Measurements from ENCODE around the gene TMEM59.

The TMEM59 gene

GRCh38 chr1:54080598-54081049 lies 27.6 kb upstream of the TMEM59 start:
- DNase-seq (ENCODE audit: low spot score), result no peak
- Histone ChIP-seq H3K27ac (no peak overlapping the region), H3K4me3 (no peak overlapping the region)
- TF ChIP-seq CTCF (IDR thresholded peaks at IDR 0.05), result no peak

DNA sequence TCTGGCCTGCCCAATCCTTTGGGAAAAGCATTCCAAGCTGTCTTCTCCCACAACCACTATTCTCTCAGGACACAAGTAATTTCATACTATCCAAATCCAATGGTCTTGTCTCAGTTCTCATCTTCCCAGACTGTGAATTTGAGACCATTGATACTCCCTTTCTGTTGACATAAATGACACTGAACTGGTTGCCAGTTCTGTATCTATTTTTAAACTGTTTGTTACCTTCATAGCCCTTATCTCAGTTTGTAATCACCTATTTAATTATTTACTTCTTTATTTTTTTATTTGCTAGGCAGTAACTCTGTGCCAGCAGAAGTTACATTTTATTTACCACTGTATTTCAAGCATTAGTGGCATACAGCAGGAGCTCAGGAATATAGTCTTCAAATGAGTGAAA lies 24.4 kb upstream of the TMEM59 start:
- H3K4me3 ChIP-seq, result no peak overlapping the region
- no peak for DNase-seq (ENCODE audit: low spot score)
- TF ChIP-seq CTCF (IDR thresholded peaks at IDR 0.05), result no peak

GRCh38 chr1:54070171-54070837 lies 17.3 kb upstream of the TMEM59 start:
- no peak overlapping the region for H3K27ac ChIP-seq
- no peak for DNase-seq (ENCODE audit: low spot score)
- peak; percentile 49 for TF ChIP-seq CTCF (IDR thresholded peaks at IDR 0.05)

More for the DNA sequence above, 24.4 kb upstream of the TMEM59 start:
- no peak overlapping the region for H3K27ac ChIP-seq

DNA sequence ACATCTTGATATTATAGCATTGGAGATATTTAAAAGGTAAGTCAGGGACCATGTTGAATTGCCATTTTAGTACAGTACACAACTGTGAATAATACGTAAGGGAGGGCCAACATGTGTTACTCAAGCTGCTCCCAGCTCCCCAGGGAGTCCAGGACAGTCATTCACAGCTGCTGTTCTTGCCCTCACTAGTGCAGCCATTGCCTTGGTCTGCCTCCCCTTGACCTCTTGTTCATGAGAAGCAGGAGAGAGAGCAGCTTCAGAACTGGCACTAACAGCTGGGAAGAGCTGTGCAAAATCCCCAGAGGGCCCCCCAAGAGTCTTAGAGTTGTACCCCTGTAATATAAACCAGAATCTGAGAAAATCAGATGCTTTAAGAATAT lies 16.8 kb upstream of the TMEM59 start:
- Histone ChIP-seq H3K4me3 (no peak overlapping the region), H3K27ac (no peak overlapping the region)
- no peak for TF ChIP-seq CTCF (IDR thresholded peaks at IDR 0.05)
- no peak for DNase-seq (ENCODE audit: low spot score)

More at GRCh38 chr1:54070171-54070837, 17.3 kb upstream of the TMEM59 start:
- no peak overlapping the region for H3K4me3 ChIP-seq

DNA sequence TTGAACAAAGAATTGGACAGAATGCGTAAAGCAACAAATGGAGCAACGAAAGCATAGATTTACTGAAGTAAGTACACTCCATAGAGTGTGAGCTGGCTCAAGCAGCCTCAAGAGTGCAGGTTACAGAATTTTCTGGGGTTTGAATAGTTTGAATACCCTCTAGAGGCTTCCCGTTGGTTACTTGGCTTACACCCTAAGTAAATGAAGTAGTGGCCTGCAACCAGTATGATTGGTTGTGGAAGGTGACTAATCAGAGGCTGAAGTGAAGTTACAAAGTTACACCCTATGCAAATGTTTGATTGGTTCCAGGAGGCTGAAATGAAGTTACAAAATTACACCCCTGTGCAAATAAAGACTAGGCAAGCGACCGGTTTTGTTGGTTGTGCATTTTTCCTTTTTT lies 11.3 kb upstream of the TMEM59 start:
- no peak overlapping the region for H3K27ac ChIP-seq
- DNase-seq (ENCODE audit: low spot score), result no peak
- no peak overlapping the region for H3K4me3 ChIP-seq
- TF ChIP-seq CTCF (IDR thresholded peaks at IDR 0.05), result no peak

GRCh38 chr1:54054438-54054749 lies 1.4 kb upstream of the TMEM59 start:
- no peak for DNase-seq (ENCODE audit: low spot score)
- H3K4me3 ChIP-seq, result peak overlapping the region; percentile 100
- TF ChIP-seq CTCF (IDR thresholded peaks at IDR 0.05), result no peak
- no peak overlapping the region for H3K27ac ChIP-seq

- Histone ChIP-seq H3K4me3 (peak overlapping the region; percentile 100), H3K27ac (peak overlapping the region; percentile 91 to 100)
- no peak for DNase-seq (ENCODE audit: low spot score)
- TF ChIP-seq CTCF (IDR thresholded peaks at IDR 0.05), result no peak
Measured at GRCh38 chr1:54053745-54054437, 887 bp upstream of the TMEM59 start.

All from coronary artery (tissue), 2 donors.